LNCAP (cell line): ENCODE data around the gene WFS1.

Experiments
- CTCF ChIP-seq: fragments of 450-650 bp; IDR thresholded peaks from 2 replicates; pipeline ENCODE4 v1.5.1; 2017; ENCODE audit warnings: mild to moderate bottlenecking

WFS1 gene

DNA sequence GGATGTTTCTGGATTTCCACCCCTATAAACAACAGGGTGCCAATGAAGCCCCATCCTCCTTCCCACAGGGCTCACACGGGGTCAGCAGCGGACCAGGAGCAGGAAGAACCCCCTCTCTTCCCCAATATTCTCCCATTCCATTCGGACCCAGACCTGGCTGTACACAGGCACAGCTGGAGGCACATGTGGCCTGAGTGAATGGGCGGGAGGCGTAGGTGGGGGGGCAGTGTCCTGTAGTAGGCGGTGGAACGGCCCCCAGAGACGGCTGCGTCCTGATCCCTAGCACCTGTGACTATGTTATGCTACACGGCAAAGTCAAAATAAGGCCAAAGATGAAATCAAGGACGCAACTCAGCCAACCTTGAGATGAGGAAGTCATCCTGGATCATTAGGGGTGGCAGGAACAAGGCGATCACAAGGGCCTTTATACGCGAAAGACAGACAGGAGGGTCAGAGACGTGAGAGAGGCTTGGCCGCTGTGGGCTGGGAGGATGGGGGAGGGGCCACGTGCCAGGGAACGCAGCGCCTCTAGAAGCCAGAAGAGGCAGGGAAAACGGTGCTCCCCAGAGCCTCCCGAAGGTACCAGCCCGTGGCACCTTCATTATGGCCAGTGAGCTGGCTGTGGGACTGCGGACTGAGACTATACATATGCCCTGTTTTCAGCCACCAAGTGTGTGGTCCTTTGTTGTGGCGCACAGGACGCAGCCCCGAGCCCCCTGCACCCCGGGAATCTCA lies 75.6 kb downstream of the WFS1 start:
- TF ChIP-seq CTCF: no peak

- no peak for TF ChIP-seq CTCF
These were observed 76.2 kb downstream of the WFS1 start for GRCh38 chr4:6345866-6346265.

GRCh38 chr4:6346373-6347110 lies 76.9 kb downstream of the WFS1 start:
- TF ChIP-seq CTCF: no peak

GRCh38 chr4:6347511-6348045 lies 77.9 kb downstream of the WFS1 start:
- no peak for TF ChIP-seq CTCF

DNA sequence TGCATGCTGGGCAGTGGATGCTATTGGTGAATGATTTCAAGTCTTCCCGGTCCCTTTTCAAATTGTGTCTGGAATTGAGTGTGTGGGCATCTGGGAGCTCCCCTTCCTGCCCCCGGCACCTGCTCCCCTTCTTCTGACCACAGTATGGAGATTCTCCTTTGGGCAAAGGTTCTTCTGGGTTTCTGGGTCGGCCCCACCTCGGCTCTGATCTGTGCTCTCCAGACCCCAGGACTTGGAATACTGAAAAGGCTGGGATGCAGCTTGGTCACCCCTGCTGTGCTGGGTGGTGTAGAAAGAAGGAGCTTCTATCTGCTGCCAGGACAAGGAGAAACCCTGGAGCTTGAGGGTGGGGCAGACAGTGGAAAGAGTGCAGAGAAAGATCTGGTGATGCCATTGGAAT lies 78.8 kb downstream of the WFS1 start:
- TF ChIP-seq CTCF: no peak

DNA sequence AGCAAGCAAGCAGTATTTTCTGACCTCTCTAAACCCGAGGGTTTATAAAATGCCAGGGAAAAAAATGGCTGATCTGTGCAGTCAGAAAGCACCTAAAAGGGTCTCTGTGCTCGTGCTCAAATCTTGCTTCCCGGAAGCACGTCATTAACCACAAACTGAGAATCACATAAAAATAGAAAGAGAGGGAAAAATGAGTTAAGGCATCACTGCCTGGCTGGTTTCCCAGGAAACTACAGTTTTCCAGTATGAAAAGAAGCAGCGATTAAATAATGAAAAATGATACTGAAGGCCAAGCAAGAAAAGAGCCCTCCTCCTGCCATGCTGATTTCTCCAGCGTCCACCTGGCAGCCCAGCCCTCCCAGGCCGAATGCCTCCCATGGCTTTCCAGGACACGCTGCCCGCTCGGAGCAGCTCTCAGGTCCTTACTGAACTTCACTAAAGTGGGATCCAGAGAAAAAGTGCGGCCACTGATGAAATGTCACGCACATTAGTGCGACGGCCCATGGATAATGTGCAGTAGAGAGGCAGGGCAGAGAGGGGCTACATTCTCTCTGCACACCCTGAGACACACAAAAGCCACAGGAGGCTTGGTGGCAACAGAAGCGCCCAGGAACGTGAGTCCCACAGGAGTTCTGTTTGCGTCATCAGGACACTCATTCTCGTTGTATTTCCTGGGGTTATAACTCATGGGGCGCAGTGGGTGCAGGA lies 80.4 kb downstream of the WFS1 start:
- TF ChIP-seq CTCF: no peak

GRCh38 chr4:6350646-6351045 lies 81.0 kb downstream of the WFS1 start:
- no peak for TF ChIP-seq CTCF
